Fibroblast of the aortic adventitia (primary cell): ENCODE results near the gene RYR3. TPM values are rescaled to one million over a fixed set of nuclear protein-coding genes. Genes with fewer than 3 reads are reported as not detected.

Source experiments
- DNase-seq: peaks from one replicate; pipeline ENCODE4 v3.0.0-alpha.2; 2010; ENCODE audit warnings: low read depth
- H3K4me3 ChIP-seq: 2 replicates; pipeline ENCODE4 v1.5.1; 2011; ENCODE audit warnings: low read depth, mild to moderate bottlenecking, control low read depth, low read length, moderate library complexity
- CTCF ChIP-seq: IDR thresholded peaks from 2 replicates; pipeline ENCODE4 v1.5.1; 2011; ENCODE audit warnings: mild to moderate bottlenecking, low read length, control low read depth, inconsistent platforms; ENCODE audit not compliant: insufficient read depth
- total RNA-seq: library from RNA; depleted of rRNA; stranded (reverse); fragments of >200 nt; gene quantifications from 2 replicates; pipeline ENCODE4 v1.2.3, GENCODE V29; 2012; ENCODE audit warnings: low replicate concordance

Gene RYR3
- total RNA-seq, 1 donor: not detected

GRCh38 chr15:33825453-33825852 lies 514.7 kb downstream of the RYR3 start:
- no peak overlapping the region for H3K4me3 ChIP-seq
- no peak for DNase-seq
- no peak for TF ChIP-seq CTCF

- TF ChIP-seq CTCF: no peak
- no peak overlapping the region for H3K4me3 ChIP-seq
- DNase-seq: no peak
Observed at GRCh38 chr15:33826201-33826600, 515.4 kb downstream of the RYR3 start.

GRCh38 chr15:33830351-33830750 lies 519.6 kb downstream of the RYR3 start:
- no peak overlapping the region for H3K4me3 ChIP-seq
- DNase-seq: no peak
- TF ChIP-seq CTCF: no peak

- DNase-seq: no peak
- no peak for TF ChIP-seq CTCF
- H3K4me3 ChIP-seq: no peak overlapping the region
Observed at GRCh38 chr15:33831646-33832045, 520.9 kb downstream of the RYR3 start.

GRCh38 chr15:33834892-33835743 lies 524.4 kb downstream of the RYR3 start:
- DNase-seq: no peak
- no peak for TF ChIP-seq CTCF
- H3K4me3 ChIP-seq: no peak overlapping the region

- TF ChIP-seq CTCF: no peak
- DNase-seq: no peak
- H3K4me3 ChIP-seq: no peak overlapping the region
Observed at GRCh38 chr15:33837294-33837693, 526.5 kb downstream of the RYR3 start.
